SW480 (cell line): ENCODE measurements around the gene ZBED4.

Experiments used
- DNase-seq: peaks from one replicate; pipeline ENCODE4 v3.0.0-alpha.2; 2016; ENCODE audit warnings: low spot score

ZBED4 gene

GRCh38 chr22:49922484-49922883 is 68.8 kb downstream of the ZBED4 start:
- no peak for DNase-seq

DNA sequence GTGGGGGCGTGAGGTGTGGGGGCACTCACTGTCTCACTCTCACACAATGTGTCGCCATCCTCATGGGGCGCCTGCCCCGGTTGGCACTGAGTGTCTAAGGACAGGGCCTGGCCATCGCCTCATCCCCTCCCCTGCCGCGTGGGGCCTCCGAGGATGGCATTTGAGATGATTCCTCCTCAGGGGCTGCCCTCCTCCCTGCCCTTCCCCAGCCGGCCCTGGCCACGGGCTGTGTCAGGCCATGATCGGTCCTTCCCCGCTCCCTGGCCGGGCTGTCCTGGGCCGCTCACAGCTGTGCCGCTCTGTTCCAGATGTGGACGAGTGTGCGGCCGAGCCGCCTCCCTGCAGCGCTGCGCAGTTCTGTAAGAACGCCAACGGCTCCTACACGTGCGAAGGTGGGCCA is 69.3 kb downstream of the ZBED4 start:
- no peak for DNase-seq

- no peak for DNase-seq
Observed at GRCh38 chr22:49923445-49923844, 69.8 kb downstream of the ZBED4 start.

DNA sequence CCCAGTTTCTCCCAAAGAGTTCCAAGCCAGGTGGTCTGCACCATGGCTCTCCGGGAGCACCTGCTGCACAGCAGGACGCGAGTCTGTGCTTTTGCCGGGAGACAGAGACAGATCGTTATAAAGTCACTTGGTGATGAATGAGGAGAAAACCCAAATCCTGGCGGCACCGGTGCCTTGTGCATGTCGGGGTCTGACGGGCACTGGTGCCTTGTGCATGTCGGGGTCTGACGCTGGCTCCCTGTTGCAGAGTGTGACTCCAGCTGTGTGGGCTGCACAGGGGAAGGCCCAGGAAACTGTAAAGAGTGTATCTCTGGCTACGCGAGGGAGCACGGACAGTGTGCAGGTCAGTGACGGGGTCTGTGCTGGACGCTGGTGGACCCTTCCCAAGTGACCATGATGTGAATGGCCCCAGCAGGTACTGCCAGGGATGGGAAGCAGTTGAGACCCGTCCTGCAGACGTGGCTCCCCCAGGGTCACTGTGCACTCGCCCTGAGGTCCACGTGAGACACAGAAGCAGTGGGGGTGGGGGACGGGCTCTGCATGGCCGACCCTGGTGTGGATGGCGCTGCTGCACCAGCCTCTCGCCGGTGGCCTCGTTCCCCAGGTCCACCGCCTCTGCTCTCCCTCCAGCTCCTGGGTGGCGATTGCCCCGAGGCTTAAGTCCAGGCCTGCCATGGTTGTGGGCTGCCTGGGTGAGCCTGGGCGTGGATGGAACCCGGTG is 70.6 kb downstream of the ZBED4 start:
- DNase-seq: no peak

- no peak for DNase-seq
Observed at GRCh38 chr22:49925525-49926128, 72.0 kb downstream of the ZBED4 start.

DNA sequence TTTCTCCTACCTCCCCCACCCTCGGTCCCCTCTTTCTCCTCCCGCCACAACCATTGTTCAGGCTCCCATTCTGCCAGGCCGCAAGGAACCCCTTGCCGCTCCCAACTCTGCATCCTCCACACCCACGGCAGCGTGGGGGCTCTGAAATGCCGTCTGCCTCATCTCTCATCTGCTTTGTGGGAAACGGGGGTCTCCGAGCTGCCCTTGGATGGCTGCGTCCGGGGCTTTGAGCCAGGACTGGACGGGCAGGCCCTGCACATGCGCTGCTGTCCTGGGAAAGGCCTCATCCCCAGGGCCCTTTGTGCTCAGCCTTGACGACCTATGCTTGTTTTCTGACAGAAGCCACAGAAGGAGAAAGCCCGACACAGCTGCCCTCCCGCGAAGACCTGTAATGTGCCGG is 73.3 kb downstream of the ZBED4 start:
- DNase-seq: no peak

- no peak for DNase-seq
Observed at GRCh38 chr22:49927483-49928184, 74.0 kb downstream of the ZBED4 start.

DNA sequence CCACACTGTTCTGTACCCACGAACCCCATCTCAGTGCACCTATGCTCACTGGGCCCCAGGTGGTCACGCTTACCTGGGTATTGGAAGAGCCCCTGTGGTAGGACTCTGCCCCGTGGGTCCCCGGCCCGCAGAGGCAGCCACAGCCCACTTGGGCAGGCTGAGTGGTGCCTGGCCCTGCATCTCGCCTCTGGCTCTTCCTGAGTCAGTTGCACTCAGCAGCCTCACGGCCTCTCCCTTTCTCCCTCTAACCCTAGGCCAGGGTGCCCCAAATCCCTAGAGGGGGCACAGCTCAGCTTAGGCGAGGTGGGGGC is 74.5 kb downstream of the ZBED4 start:
- no peak for DNase-seq

DNA sequence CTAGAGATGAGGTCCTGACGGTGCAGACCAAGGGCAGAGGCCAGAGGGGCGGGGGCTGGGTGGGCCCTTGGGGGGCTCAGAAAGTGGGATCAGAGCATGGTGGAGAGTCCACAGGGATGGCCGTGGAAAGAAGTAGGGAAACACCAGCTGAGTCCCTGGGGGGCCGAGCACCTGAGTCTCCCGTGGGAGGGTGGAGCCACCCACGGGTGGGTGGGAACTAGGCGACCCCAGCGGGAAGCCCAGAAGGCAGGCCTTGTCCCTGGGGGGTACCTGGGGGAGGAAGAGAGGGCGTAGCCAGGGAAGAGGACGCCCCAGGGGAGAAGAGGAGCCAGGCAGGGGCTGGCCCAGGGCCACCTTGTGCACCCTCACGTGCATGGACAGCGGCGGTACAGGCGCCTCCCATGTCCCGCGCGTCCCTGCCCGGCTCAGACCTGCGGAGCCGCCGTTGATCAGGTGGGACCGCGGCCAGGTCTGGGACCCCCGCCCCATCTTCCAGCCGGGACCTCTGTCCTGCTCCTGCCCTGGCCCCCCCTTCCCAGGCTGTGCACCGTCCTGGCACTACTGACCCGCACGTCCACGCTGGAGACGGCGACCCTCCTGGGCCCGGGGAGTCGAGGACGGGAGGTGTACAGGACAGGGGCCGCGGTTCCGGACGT is 75.0 kb downstream of the ZBED4 start:
- no peak for DNase-seq

- peak; percentile 29 for DNase-seq
Observed at GRCh38 chr22:49929211-49929979, 75.8 kb downstream of the ZBED4 start.

GRCh38 chr22:49929994-49930575 is 76.4 kb downstream of the ZBED4 start:
- DNase-seq: no peak

DNA sequence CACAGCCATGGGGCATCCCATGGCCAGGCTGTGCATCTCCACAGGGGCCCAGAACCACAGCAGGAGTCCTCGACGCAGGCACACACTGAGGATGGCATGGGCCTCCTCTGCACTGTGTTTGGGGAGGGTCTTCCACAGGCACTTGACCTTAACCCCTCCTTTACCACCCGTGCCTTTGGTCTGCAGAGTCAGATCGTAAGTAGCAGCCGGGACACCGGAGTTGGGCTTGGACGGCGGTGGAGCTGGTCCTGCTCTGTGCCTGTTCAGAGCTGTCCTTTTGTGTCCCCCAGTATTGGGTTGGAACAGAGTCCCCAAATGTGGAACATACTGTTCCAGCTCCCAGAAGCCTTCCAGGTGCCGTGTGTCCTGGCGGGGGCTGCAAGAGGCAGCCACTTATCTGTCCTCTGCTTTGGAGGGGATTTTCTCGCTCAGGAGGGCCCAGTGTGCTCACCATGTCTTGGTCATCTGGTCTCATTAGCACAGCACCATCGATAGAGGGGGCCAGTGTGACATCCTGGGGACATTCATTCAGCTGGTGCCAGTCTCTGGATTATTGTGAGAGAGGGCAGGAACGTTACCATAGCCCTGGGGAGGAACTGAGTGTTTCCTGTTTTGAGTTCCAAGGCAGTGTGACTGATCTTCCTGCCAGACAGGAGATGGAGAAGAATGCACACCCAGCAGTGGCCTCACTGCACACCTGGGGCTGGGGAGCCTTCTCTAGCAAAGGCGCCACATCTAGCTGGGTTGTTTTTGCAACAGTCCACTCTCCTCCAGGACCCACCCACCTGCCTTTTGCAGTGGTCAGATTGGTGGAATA is 77.2 kb downstream of the ZBED4 start:
- peak; percentile 87 for DNase-seq

- no peak for DNase-seq
Observed at GRCh38 chr22:49933236-49934159, 79.9 kb downstream of the ZBED4 start.

DNA sequence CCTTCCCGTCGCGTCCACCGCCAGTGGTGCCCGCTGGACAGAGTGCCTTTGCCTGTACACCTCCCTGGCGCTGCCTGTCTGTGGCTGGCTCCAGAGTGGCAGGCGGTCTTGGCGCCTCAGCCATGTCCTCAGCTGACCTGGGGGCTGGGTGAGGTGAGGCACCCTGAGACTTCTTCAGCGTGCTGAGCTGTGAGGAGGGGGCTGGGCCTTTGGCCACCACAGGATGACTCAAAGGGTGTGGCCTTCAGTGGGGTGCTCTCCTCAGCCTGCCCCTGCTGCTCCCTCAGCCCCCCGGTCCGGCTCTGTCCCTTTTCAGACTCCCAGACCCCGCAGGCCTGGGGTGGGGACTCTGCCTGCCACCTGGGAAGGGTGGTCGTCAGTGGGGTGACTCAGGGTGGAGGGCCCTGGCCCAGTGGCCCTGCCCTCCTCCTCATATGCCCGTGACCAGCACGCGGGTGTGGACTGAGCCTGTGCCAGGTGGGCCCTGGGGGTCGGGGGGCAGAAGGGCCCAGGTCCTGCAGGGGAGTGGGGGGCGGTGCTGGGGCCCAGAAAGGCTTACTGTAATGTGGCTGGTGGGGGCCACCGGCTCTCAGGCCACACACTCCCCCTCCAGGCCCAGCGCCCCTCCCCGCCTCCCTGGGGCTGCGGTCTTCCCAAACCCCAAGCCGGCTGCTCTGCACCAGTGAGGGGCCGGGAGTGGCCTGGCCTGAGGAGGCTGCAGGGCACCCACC is 80.7 kb downstream of the ZBED4 start:
- DNase-seq: peak; percentile 41

DNA sequence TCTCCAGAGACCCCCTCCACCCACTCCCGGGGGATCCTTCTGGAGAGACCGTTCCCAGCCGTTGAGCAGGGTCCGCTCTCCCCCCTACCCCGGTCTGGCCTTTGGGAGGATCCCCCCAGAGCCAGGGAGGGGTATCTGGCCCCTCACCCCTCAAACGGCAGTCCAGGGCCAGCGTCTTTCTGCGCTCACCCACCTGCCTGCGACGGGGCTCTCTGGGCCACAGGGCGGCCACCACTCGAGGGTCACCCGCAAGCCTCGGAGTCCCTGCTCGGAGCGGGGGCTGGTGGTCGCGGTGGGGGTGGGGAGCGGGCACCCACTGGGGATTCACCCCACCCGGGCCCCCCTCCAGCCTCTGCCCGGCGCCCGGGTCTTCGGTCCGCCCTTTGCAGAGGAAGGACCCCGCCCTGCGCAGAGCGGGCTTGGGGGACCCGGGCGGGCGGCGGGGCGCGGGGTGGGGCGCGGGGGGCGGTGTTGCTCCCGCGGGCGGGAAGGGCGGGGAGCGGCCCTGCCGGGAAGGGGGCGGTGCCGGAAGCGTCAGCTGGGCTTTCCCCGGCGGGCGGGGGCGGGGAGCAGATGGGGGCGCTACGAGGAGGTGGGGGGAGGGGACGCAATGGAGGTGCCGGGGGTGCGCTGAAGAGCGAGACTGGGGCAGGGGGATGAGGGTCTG is 81.4 kb downstream of the ZBED4 start:
- DNase-seq: peak; percentile 25

GRCh38 chr22:49935561-49935960 is 81.9 kb downstream of the ZBED4 start:
- no peak for DNase-seq

- peak; percentile 81 for DNase-seq
Observed at GRCh38 chr22:49936018-49936972, 82.7 kb downstream of the ZBED4 start.
